Bone marrow (tissue), 2 donors: Measurements from ENCODE around the gene P2RY2.

Experiments
- DNase-seq, 2 donors: peaks; one replicate each; lab custom pipeline; 2025; lab: John Stamatoyannopoulos, UW

P2RY2 gene

DNA sequence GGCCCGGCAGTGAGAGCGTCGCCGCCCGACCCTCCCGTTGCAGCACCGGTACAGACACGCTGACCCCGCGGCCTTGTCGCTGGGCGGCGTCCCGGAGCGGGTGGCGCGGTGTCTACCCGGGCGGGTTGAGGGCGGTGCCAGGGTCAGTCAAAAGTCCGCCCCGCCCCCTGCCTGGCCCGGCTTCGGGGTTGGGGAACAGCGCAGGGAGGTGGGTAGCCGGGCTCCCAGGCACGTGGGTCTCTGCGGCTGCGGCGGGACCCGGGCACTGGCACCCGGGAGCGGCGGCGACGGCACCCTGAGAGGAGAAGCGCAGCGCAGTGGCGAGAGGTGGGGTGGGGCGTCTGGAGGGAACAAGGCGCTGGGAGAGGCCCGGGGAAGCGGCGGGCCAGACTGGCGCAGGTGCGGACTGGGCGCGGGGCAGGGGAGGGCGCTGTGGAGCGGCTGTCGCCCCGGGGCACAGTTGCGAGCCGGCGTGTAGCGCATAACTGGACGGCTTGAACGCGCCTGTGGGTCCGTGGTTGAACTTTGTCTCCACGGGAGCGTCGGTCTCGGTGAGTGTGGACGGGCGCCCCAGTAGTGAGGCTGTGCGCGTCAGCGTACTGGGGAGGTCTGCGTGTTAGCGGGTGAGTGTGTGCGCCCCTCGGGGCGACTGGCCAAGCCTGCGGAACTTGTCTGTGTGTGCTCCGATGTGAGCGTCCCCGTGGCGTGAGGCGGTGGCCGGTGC, at the start of gene P2RY2:
Gene P2RY2, plus strand, starts transcription at position 176 of the 724 bp plus-strand sequence. CDS start 15,879 bp downstream, outside the sequence.
- DNase-seq: peak; percentile 42 to 71

DNA sequence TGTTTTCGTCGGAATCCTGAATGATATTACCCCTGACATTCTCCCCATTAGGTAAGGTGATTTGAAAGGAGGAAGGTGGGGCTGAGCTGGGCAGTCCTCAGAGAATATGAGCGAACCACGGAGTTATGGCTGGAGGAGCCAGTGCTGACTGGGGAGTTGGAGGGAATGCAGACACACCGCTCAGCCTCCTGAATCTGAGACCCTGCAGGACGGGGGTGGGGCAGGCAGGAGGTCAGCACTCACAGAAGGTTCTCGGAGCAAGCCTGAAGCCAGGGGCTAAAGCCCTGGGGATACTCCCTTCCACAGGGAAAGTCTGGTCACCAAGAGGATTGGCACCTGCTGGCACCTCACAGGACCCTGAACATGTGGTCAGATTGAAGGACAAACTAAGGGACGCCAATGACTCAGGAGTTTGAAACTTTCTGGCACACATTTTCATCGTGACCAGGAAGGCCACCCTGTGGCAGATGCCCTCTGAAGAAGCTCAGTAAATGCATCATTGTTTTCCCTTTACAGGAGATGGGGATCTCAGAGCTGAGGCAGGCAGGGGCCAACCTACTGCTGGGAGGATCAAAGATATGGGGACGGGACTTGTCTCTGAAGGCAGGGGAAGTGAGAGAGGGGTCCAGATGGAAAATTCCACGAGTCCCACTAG, 49.0 kb upstream of the P2RY2 start:
- no peak for DNase-seq

DNA sequence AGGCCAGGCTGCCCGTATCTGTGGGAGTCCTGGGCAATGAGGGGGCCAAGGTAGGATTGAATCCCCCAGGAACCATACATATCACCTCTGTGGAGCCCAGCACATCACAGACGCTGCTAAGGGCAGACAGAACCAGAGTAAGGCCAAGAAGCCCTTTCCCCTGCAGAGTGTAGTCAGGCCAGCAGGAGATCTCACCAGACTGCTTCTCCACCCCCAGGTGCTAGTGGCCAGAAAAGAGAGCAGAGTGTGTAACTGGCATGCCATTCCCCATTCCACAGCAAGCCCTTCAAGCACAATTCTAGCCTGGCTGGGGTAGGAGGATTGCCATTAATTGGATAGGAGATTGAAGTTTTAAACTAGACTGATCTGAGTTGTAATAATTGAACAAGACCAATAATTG, 47.9 kb upstream of the P2RY2 start:
- no peak for DNase-seq

DNA sequence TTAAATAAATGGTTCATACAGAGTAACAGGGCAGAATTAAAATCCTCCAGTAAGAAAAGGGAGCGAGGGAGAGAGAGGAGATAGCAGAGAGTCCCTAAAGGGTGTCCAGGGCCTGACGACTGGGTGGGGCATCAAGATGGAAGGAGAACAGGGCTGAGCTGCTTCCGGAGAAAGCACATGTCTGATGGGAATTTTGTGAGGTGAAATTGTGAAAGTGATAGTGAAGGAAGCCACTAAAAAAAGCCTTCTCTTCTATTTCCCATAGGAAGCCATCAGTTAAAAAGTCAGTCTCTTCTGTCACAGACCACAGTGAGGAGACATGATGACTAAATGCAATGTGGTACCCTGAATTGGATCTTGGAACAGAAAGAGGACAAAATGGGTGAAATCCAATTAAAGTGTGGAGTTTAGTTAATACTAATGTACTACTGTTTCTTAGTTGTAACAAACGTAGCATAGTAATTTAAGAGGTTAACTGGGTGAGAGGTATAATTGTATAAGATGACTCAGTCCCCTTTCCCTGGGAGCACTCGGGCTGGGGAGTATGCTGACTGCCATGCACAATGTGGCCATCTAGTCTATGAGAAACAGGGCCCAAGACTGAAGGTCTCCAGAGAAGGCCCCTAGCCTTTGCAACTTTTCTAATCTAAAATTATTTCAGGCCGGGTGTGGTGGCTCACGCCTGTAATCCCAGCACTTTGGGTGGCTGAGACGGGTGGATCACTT, 46.5 kb upstream of the P2RY2 start:
- DNase-seq: no peak

DNA sequence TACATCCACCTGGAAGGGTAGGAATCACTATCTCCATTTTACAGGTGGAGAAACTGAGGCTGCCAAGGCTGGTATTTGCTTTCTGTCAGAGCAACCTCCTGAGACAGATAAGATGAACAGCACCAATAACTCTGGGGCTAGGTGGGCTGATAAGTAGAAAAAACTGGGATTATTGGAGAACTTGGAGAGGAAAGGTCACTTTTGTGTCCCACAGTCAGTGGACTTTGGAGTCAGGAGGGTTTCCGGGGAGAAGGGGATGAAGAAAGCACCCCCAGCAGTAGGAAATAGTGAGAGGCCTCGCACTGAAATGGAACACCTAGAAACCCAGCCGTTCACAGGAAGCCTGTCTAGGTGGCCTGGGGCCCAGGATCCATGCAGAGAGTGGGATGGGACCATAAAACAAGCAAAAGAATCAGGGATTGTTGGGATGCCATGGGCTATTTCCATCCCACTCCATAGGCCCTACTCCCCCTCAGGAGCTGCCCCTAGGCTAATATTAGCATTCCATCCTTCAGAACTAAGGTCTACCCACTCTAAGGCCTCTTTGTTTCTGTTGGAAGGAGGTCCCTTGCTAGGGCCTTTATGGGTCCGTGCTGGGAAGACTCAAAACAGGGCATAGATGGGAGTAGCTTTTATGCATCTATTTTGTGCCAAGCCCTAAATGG, 45.0 kb upstream of the P2RY2 start:
- no peak for DNase-seq

DNA sequence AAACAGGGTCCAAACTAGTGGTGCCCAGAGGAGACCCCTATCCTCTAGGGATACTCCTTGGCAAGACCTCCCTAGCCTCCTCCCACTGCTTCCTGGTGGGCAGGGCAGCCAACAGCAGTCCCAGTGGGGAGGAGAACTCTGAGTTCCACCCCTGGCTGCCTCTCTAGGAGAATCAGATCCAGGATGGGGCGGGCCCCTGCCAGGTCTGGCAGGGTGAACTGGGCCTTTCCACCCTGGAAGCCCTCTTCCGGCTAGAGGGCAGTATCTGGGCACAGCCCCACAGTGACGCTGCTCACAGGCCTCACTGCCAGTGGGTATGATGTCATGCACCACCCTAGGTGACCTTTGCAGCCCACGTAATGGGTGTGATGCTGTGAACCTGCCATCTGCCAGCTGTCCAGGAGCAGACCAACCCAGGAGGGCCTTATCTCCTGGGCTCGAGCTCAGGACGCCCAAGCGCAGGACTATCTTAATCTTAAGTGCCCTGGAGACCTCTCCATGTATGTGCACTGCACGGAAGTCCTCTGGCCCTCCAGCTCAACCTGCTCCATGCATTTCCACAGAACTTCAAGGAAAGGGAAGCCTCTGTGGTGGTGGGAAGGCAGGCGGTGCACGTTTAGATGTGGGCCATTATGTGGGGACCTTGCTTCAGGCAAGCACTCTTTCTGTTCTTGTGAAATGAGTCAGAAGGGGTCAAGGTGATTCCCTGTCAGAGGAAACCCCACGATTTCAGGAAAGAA, 44.2 kb upstream of the P2RY2 start:
- no peak for DNase-seq

DNA sequence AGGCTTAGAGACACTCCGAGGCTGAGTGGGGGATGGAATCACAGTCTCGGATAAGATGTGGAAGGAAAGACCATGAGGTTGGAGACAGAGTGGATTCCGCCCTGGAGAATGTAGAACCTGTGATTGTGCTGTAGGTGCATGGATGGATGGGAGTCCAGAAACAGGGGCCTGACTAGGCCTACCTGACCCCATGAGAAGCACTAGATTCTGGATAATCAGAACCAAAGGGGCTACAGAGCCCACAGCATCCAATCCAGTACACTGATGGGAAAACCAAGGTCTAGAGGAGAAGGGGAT, 43.6 kb upstream of the P2RY2 start:
- no peak for DNase-seq

DNA sequence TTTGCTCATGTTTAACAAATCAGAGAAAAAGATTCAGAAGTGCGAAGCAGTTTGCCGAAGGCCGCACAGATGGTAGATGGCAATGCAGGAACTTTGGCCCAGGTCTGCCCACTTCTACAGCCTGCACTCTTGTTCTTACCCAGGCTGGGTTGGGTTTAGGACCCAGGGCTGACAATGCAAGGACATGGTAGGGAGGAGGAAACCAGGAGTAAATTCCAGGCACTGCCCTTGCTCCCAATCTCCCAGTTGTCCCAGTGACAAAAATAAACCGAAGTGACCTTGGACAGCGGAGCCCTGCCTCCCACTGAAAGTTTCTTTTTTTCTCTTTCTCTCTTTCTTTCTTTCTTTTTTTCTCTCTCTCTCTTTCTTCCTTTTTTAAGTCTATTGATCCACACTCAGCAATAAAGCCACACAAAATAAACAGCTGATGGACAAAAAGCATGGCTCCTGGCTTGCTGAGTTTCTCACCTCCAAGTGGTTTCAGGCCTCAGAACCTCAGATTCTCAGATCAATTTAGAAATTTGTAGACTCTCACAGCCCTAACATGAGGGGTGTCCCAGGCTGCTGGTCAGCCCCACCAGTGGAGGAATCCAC, 42.4 kb upstream of the P2RY2 start:
- DNase-seq: no peak

DNA sequence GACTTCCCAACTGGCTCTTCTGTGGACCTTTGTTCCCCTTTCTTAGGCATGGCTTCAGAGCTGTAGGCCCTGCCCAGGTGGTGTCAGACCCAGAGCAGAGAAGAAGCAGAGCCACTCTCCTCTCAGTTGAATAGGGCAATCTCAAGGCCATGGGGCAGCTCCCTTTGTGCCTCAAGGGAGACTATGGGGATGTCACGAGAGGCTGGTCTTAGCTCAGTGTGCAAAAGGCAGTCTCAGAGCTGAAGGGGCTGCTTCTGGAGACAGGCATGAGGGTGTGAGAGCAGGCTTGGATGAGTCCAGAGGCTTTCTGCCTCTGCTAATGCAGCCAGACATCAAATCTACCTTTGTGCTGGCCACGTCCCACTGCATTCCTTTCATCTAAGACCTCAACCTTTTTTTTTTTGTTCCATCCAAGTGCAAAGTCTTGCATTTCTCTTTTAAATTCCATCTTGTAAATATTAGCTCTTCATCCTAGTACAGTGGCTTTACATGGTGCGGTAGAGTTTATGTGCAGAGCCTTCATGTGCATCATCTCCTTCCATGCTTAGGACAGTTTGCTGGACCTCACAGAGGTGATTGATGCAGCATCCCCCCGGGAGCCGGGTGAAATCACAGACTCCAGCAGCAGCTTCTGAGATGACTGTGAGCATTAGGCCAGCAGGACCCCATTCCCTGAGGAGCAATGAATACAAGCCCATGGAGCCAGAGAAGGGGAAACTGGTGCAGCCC, 41.8 kb upstream of the P2RY2 start:
- DNase-seq: no peak

DNA sequence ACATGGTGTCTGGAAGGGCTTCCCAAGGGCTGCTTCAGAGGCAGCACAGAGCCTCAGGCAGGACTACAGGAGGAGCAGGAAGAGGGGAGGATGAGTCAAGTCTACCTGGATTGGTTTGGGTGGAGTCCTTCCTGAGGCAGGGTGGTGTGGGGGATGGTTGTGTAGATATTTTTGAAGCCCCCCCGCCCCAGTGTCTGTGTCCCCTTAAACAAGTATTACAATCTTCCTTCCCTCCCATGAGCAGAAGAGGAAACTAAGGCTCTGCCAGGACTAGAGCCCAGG, 41.3 kb upstream of the P2RY2 start:
- no peak for DNase-seq

DNA sequence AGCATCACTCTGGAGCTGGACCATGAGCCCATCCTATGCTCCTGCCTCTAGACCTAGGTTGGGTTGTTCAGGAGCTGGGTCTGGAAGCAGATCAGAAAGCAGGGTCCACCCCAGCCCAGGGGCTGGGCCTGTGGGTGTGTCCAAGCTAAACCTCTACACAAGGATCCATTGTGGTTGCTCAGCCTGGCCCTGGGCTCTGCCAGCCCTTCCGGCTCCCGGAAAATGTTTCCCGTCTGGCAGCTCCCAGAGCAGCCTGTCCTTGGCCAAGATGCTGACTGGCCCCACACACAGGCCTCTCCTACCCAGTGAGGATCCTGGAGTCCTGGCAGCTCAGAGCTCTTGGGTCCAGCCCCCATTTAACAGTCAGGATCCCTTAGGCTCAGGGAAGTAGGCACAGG, 40.7 kb upstream of the P2RY2 start:
- DNase-seq: no peak

DNA sequence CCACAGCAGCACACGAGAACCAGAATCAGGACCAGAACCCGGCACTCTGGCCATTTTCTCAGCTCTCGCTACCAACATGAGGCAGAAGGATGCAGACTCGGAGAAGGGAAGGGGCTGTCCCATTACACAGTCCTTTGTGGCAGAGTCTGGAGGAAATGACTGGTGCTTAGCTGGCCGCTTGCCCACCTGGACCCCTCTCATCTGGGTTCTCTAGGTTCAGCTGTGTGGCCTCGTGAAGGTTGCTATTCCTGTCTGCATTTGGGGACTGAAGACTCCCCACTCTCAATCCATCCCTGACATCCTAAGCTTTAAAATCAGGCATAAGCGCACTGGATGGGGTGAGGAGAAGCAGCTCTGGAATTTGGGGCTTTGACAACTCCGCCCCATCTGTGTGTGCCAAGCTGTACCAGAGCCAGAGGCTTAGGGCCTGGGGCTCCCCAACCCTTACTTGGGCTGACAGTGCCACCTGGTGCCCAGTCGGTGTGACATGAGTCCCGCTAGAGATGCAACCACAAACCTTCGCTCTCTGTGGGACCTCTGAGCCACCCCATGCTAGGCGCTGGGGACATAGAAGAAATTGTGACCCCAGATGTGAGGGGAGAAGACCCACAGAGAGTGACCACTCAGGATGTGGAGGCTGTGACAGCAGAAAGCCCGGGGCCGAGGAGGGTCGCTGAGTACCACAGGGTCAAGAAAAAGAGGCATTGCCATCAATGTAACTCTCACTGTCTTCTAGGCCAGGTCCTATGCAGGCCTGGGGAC, 40.1 kb upstream of the P2RY2 start:
- DNase-seq: peak; percentile 53 to 75

DNA sequence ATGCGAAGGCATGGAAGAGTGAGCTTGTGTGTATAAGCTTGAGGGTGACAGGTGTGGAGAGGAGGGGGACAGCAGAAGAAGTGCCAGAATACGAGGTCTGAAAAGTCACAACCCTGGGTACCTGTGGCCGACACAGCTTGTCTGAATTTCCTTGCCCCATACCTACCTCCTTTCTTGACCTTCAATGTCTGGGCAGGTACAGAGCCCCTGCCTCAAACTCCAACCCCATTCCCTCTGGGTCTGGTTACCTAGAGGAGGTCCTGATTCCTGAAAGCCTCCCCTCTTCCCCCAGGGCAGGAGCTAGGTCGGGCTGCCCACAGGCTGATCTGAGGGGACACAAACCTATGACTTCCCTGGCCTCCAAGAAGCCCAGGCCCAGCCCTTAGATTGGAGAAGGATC, 39.4 kb upstream of the P2RY2 start:
- DNase-seq: no peak

DNA sequence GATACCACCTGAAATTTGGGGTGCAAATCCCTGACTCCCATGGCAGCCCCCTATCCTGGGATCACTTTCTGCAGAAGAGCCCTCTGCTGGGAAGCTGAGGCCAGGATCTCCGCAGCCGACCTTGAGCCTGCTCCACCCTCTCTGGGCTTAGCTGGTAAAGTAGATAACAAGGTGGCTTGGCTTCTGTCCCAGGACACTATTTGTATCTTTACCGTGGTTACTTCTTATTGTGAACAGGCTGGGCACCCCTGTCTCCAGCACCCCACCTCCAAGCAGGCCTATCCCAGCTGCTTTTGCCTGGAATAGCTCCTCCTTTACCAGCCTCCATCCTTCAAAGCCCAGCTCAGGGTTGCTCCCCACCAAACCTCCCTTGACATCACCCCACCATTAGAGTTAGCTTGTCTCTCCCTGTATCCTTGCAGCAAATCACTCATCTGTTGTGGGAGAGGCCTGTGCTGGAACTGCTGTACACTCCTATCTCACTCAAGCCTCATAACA, 35.2 kb upstream of the P2RY2 start:
- DNase-seq: no peak

DNA sequence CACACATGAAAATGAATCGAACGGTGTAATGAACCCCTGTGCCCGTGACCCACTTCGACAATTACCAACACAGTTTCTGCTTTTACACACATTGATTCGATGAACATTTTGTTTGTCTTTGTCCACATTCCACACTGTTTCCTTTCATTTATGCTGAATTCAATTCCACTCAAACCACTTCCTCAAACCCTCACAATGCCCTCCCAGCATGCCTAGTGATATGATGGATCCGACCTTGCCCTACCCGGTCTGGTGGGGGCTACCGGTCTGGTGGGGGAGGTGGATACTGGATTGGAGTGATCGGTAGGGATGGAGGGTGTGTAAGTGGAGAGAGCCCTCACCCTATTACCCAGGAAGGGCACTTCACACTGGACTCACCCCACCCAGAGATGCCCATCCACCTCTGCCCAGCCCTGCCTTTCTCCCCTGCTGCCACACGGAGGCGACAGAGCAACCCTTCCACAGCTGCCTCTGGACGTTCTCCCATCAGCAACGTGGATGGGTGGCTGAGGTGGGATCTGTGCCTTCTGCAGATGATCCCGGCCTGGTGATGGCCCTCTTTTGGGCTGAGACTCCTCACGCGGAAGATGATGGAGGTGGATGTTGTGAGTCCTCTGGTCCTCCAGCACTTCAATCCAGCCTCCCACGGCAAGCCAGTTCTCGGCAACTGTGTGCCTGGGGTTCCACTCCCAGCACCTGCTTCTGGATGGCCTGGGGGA, 33.0 kb upstream of the P2RY2 start:
- DNase-seq: peak; percentile 60 to 61

DNA sequence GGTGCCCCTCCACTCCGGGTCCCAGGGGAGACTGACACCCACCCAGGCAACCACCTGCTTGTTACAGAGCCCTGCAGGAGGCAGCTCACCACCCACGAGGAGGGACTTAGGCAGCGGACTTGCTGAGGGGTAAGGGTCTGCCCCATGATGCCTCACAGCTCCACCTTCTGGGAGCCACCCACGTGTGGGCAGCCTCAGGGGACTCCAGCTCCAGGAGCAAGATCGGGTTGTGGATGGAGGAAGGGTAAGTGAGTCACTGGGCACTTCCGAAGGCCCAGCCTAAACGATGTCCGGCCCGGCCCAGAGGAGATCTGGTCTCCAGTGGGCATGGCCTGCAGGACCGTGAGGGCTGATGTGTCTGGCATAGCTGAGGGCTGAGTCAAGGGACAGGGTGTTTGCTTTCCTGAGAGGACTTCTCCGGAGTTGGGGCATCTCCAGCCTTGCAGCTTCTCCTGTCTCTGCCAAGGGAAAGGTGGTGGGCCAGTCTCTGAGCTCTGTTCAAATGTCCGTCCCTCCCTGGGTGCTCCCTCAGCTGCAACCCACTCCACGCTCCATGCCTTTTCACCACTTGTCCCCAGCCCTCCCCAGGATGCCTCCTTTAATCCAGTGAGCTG, 32.3 kb upstream of the P2RY2 start:
- DNase-seq: no peak

DNA sequence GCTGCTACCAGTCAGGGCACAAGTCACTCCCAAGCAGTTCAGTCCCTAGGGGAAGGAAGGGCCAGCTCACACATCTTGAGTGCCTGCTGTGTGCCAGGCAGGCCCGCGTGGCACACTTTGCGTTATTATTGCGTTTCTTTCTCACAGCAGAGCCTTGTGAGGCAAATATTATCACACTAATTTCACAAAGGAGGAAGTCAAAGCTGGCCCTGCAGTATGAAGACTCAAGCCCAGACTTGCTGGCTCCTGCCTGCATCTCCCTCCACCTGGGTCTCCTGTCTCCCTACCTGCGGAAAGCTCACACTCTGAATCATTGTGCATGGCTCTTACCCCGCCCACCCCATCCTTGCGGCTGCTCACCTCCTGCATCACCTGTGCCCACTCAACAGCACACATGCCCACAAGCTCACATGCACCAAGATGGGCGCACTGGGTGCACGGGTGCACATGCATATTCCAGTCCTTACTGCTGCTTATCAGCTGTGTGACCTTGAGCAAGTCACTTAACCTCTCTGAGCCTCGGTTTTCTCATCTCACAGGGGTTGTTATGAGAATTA, 31.7 kb upstream of the P2RY2 start:
- no peak for DNase-seq

DNA sequence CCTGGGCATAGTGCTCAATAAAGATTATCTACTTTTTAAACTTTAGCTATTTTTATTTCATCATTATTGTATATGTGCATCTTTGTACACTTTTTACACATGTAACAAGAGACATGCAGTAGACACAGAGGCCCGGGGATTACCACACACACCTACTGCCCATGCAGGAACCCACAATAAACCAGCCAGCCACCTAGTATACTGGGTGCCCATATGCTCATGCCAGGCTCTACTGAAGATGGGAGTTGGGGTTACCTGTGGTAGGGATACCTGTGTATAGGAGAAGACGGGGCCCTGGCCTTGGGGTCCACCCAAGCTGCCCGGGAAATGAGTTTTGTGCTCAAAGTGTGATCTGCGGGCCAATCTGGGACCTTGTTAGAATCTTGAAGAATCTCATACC, 31.2 kb upstream of the P2RY2 start:
- DNase-seq: no peak

DNA sequence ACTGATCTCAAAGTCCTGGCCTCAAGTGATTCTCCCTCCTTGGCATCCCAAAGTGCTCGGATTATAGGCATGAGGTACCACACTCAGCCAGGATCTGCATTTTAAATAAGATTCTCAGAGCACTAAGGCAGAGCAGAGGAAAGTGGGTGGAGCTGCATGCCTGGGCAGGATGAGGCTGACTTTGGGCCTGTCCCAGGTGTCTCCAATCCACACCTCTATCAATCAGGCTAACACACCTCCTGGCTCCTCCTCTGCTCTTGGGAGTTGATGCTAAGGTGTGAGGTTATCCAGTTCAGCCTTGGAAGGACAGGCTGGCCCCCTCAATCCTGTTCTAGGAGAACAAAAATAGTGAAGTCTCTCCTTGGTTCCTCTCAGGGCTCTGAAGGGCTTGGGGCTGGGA, 30.2 kb upstream of the P2RY2 start:
- DNase-seq: no peak
